Activated T-cell treated with anti-CD3 and anti-CD28 coated beads for 4 hours (primary cell): ENCODE data around the gene THUMPD2.

Source experiments
- DNase-seq: peaks from one replicate; pipeline ENCODE4 v3.0.0-alpha.2; 2020

Gene THUMPD2

GRCh38 chr2:39715095-39715494 lies 64.0 kb downstream of the THUMPD2 start:
- DNase-seq: no peak

- DNase-seq: no peak
Measured at GRCh38 chr2:39712953-39713352, 66.1 kb downstream of the THUMPD2 start.

GRCh38 chr2:39710807-39711206 lies 68.3 kb downstream of the THUMPD2 start:
- DNase-seq: no peak

- DNase-seq: no peak
Measured at GRCh38 chr2:39708003-39708402, 71.1 kb downstream of the THUMPD2 start.

GRCh38 chr2:39706945-39707344 lies 72.1 kb downstream of the THUMPD2 start:
- no peak for DNase-seq

GRCh38 chr2:39706312-39706711 lies 72.7 kb downstream of the THUMPD2 start:
- no peak for DNase-seq

- DNase-seq: no peak
Measured at GRCh38 chr2:39705638-39706037, 73.4 kb downstream of the THUMPD2 start.

- DNase-seq: no peak
Measured at GRCh38 chr2:39704540-39704939, 74.5 kb downstream of the THUMPD2 start.

GRCh38 chr2:39703181-39703872 lies 75.7 kb downstream of the THUMPD2 start:
- no peak for DNase-seq

GRCh38 chr2:39701137-39701536 lies 77.9 kb downstream of the THUMPD2 start:
- DNase-seq: no peak

- no peak for DNase-seq
Measured at GRCh38 chr2:39697454-39697853, 81.6 kb downstream of the THUMPD2 start.

GRCh38 chr2:39696838-39697237 lies 82.2 kb downstream of the THUMPD2 start:
- DNase-seq: no peak

GRCh38 chr2:39696101-39696553 lies 82.9 kb downstream of the THUMPD2 start:
- DNase-seq: no peak

- no peak for DNase-seq
Measured at GRCh38 chr2:39693245-39693644, 85.8 kb downstream of the THUMPD2 start.

- no peak for DNase-seq
Measured at GRCh38 chr2:39689876-39690275, 89.2 kb downstream of the THUMPD2 start.

GRCh38 chr2:39689272-39689841 lies 89.7 kb downstream of the THUMPD2 start:
- DNase-seq: no peak

- DNase-seq: no peak
Measured at GRCh38 chr2:39688181-39688580, 90.9 kb downstream of the THUMPD2 start.

GRCh38 chr2:39686456-39686855 lies 92.6 kb downstream of the THUMPD2 start:
- no peak for DNase-seq
